ENCODE measurements around the gene DPYD. TPM values are rescaled to one million over a fixed set of nuclear protein-coding genes. Genes with fewer than 3 reads are reported as not detected.

DPYD gene
- total RNA-seq, 1 experiment from 2014 or later: 7.0 TPM

DNA sequence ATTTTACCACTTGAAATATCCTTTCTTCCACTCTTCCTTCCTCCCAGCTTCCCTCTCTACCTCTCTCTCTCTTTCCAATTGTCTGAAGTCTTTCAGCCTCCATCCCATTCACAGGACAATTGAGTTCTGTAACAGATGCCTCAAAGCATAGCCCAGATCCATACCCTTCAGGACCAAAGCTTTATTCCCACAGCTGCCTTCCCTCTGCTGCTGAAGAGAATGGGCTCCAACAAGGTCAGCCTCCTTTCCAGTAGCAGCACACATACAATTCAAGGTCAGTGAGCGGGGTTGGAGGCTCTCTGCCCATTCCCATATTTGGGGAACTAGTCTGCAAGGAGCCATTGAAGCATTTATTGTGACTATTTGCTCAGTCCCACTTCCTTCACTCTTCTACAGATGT lies 179.9 kb downstream of the DPYD start:
- Mint-ChIP-seq H3K27ac (ENCODE audit: unreplicated experiment) (no peak overlapping the region), H3K4me1 (ENCODE audit: low read depth, unreplicated experiment) (no peaks in the 10 kb centered on the region), H3K9me3 (ENCODE audit: unreplicated experiment) (no peaks in the 10 kb centered on the region), H3K4me3 (ENCODE audit: unreplicated experiment) (no peak overlapping the region), H3K36me3 (ENCODE audit: insufficient read depth, unreplicated experiment) (no peaks in the 10 kb centered on the region), H3K27me3 (ENCODE audit: insufficient read depth, unreplicated experiment) (no peaks in the 10 kb centered on the region)
- no TSS peak for BruUV-seq (replicated peaks)
- no peaks in the 10 kb centered on the region for H3K27me3 ChIP-seq (replicated peaks; ENCODE audit: control insufficient read depth, insufficient read depth, low read length)
- TF ChIP-seq, protein P1, sequence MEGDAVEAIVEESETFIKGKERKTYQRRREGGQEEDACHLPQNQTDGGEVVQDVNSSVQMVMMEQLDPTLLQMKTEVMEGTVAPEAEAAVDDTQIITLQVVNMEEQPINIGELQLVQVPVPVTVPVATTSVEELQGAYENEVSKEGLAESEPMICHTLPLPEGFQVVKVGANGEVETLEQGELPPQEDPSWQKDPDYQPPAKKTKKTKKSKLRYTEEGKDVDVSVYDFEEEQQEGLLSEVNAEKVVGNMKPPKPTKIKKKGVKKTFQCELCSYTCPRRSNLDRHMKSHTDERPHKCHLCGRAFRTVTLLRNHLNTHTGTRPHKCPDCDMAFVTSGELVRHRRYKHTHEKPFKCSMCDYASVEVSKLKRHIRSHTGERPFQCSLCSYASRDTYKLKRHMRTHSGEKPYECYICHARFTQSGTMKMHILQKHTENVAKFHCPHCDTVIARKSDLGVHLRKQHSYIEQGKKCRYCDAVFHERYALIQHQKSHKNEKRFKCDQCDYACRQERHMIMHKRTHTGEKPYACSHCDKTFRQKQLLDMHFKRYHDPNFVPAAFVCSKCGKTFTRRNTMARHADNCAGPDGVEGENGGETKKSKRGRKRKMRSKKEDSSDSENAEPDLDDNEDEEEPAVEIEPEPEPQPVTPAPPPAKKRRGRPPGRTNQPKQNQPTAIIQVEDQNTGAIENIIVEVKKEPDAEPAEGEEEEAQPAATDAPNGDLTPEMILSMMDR (IDR thresholded peaks at IDR 0.05; ENCODE audit: insufficient read depth in 1 of 2, low read depth in 1 of 2, low read length in 1 of 2, severe bottlenecking in 1 of 2, unreplicated experiment in 1 of 2): no peak
- intact Hi-C loops (cut with micrococcal nuclease; ENCODE audit: unreplicated experiment): no loop called here
- no peaks in the 10 kb centered on the region for H3K4me1 ChIP-seq
- no peaks in the 10 kb centered on the region for H3K9me3 ChIP-seq
- no peaks in the 10 kb centered on the region for H3K36me3 ChIP-seq (ENCODE audit: control insufficient read depth, insufficient read depth, low read length)
- ChIA-PET POLR2A (no interaction called here), CTCF (no interaction called here)
- no peak overlapping the region for H3K4me3 ChIP-seq (ENCODE audit: low read depth, low read length)
- DNase-seq: no peak

DNA sequence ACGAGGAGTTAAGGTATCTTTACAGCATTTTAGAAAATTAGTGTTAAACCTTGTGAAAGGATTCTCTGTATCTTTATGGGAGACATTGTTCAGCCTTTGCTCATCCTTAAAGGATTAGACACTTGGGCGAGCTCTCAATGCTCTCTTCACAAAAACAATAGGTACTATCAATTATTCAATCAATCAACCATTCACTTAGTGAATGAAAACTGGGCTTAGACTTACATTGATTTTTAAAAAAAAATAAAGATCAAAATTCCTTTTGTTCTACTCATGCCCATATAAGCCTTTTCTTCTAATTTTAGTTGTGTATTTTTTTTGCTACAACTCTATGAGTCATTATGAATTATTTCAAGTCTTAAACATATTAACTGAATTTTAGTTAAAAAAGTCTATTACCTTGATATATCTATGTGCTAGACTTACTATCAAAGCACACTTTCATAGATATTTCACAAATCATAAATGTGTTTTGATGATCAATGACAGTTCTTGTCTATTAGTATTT lies 181.2 kb downstream of the DPYD start:
- CTCF ChIA-PET: no interaction called here
- intact Hi-C loops (cut with micrococcal nuclease; ENCODE audit: unreplicated experiment): no loop called here

DNA sequence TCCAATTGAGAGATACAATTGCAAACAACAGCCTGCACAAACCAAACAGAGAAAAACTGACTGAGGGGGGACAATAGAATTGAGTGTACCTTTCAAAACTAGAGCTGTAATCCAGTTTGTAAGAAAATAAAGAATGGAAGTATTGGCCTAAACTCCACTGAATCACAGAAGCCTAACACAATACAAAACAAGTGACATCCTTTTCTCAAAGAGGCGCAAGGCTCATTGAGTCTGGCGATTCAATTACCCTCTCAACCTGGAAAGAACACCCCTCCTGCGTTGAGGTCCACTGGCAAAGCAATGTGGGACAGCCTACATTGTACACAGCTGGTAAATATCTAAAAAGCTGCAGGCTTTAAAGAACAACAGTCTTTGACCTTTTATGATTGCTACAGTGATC lies 182.6 kb downstream of the DPYD start:
- Mint-ChIP-seq H3K4me3 (ENCODE audit: unreplicated experiment) (no peak overlapping the region), H3K4me1 (ENCODE audit: low read depth, unreplicated experiment) (no peaks in the 10 kb centered on the region), H3K9me3 (ENCODE audit: unreplicated experiment) (no peaks in the 10 kb centered on the region), H3K27me3 (ENCODE audit: insufficient read depth, unreplicated experiment) (no peaks in the 10 kb centered on the region), H3K27ac (ENCODE audit: unreplicated experiment) (no peak overlapping the region), H3K36me3 (ENCODE audit: insufficient read depth, unreplicated experiment) (no peaks in the 10 kb centered on the region)
- Histone ChIP-seq H3K4me3 (ENCODE audit: low read depth, low read length) (no peak overlapping the region), H3K4me1 (no peaks in the 10 kb centered on the region), H3K36me3 (ENCODE audit: control insufficient read depth, insufficient read depth, low read length) (no peaks in the 10 kb centered on the region), H3K9me3 (no peaks in the 10 kb centered on the region), H3K27me3 (replicated peaks; ENCODE audit: control insufficient read depth, insufficient read depth, low read length) (no peaks in the 10 kb centered on the region)
- TF ChIP-seq, protein P1 (IDR thresholded peaks at IDR 0.05; ENCODE audit: insufficient read depth in 1 of 2, low read depth in 1 of 2, low read length in 1 of 2, severe bottlenecking in 1 of 2, unreplicated experiment in 1 of 2): no peak
- BruUV-seq (replicated peaks): no TSS peak
- intact Hi-C loops (cut with micrococcal nuclease; ENCODE audit: unreplicated experiment): no loop called here
- CTCF ChIA-PET: no interaction called here
- no peak for DNase-seq
- POLR2A ChIA-PET: no interaction called here

More for the DNA sequence above, 181.2 kb downstream of the DPYD start:
- TF ChIP-seq, protein P1 (IDR thresholded peaks at IDR 0.05; ENCODE audit: insufficient read depth in 1 of 2, low read depth in 1 of 2, low read length in 1 of 2, severe bottlenecking in 1 of 2, unreplicated experiment in 1 of 2): no peak
- BruUV-seq (replicated peaks): no TSS peak
- Mint-ChIP-seq H3K36me3 (ENCODE audit: insufficient read depth, unreplicated experiment) (no peaks in the 10 kb centered on the region), H3K9me3 (ENCODE audit: unreplicated experiment) (no peaks in the 10 kb centered on the region), H3K27me3 (ENCODE audit: insufficient read depth, unreplicated experiment) (no peaks in the 10 kb centered on the region), H3K4me1 (ENCODE audit: low read depth, unreplicated experiment) (no peaks in the 10 kb centered on the region), H3K4me3 (ENCODE audit: unreplicated experiment) (no peak overlapping the region), H3K27ac (ENCODE audit: unreplicated experiment) (no peak overlapping the region)
- Histone ChIP-seq H3K36me3 (ENCODE audit: control insufficient read depth, insufficient read depth, low read length) (no peaks in the 10 kb centered on the region), H3K4me1 (no peaks in the 10 kb centered on the region), H3K9me3 (no peaks in the 10 kb centered on the region), H3K27me3 (replicated peaks; ENCODE audit: control insufficient read depth, insufficient read depth, low read length) (no peaks in the 10 kb centered on the region), H3K4me3 (ENCODE audit: low read depth, low read length) (no peak overlapping the region)
- POLR2A ChIA-PET: no interaction called here
- DNase-seq: no peak
